Measurements from ENCODE around the gene ZNF469.

GRCh38 chr16:88376835-88377726 lies 5.7 kb upstream of the ZNF469 start:
- TF ChIP-seq CTCF (IDR thresholded peaks at IDR 0.05; ENCODE audit: extremely low read depth in 1 of 2, insufficient read depth in 1 of 2, low read depth in 1 of 2, low read length in 2 of 2): no peak
- TF ChIP-seq POLR2A (IDR thresholded peaks at IDR 0.05; ENCODE audit: low read depth, low read length): no peak
- TF ChIP-seq JUN (IDR thresholded peaks at IDR 0.05; ENCODE audit: borderline replicate concordance, insufficient read depth, insufficient read length, low read depth): no peak
- no peak for TF ChIP-seq MAX (IDR thresholded peaks at IDR 0.05; ENCODE audit: insufficient read depth, insufficient read length)
- TF ChIP-seq POLR2AphosphoS5 (IDR thresholded peaks at IDR 0.05; ENCODE audit: insufficient read depth, low read depth, low read length): no peak
- no peak for TF ChIP-seq FOS (IDR thresholded peaks at IDR 0.05; ENCODE audit: borderline replicate concordance, insufficient read depth, low read length)
- TF ChIP-seq EZH2 (IDR thresholded peaks at IDR 0.05; ENCODE audit: borderline replicate concordance, low read depth, low read length, severe bottlenecking): no peak
- TF ChIP-seq GATA2 (IDR thresholded peaks at IDR 0.05; ENCODE audit: insufficient read depth, insufficient read length, low read depth, low read length): no peak
- TF ChIP-seq MYC (IDR thresholded peaks at IDR 0.05; ENCODE audit: low read depth, low read length): no peak
